ENCODE measurements around the gene DGKK. TPM values are rescaled to one million over a fixed set of nuclear protein-coding genes. Genes with fewer than 3 reads are reported as not detected.

The DGKK gene
- total RNA-seq = not detected in 2 replicates

DNA sequence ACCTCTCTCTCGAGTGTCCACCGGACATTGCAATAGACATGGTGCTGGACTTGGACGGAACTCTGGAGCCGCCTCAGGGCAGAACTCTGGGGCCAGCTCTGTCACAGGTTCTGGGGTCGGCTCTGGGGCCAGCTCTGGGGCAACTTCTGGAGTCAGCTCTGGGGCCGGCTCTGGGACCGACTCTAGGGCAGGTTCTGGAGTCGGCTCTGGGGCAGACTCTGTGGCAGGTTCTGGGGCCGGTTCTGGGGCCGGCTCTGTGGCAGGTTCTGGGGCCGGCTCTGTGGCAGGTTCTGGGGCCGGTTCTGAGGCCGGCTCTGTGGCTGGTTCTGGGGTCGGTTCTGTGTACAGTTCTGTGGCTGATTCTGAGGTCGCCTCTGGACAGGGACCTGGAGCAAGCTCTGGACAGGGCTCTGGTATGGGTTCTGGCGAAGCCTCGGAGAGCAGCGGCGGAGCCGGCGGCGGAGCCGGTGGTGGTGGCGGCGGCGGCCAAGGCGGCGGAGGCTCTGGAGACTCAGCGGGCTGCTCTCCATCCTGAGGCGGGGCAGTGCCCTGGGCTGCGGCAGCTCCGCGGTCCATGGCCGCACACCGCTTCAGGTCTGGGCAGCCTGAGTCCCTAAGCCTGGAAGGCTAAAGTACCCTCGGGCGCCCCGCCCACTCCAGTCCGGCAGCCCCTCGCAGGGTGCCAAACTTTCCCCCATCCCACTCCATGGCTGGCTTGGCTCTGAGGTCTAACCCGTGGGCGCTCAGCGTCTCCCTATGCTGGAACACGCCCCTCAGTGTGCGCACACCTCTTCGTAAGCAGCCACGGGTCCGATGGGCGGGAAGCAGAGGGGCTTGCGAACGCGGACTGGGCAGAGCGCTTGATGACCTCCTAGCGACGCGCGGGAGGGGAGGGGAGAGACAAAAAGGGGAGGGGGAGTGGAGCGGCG lies at the start of gene DGKK:
Gene DGKK, minus strand, starts transcription at position 723 of the 929 bp plus-strand sequence. Its CDS starts 147 bp downstream, at position 576.

